Transverse colon (tissue), 4 donors: ENCODE results near the gene CRYGN. TPM values are rescaled to one million over a fixed set of nuclear protein-coding genes. Genes with fewer than 3 reads are reported as not detected.

Source experiments
- DNase-seq: peaks from one replicate; pipeline ENCODE4 v3.0.0-alpha.2; 2019
- H3K27ac ChIP-seq, 4 donors: fragments of 200-600 bp; sonication (generic); 2 replicates each; pipeline ENCODE4 v1.5.1; 2016 to 2018; ENCODE audit warnings: inconsistent platforms in 4 of 4
- H3K27me3 ChIP-seq: fragments of 200-600 bp; sonication (generic); 2 replicates; pipeline ENCODE4 v1.5.1; 2017; ENCODE audit warnings: inconsistent platforms
- H3K36me3 ChIP-seq, 4 donors: fragments of 200-600 bp; sonication (generic); 2 replicates each; pipeline ENCODE4 v1.5.1; 2017 to 2019; ENCODE audit warnings: inconsistent platforms in 4 of 4
- H3K4me1 ChIP-seq, 4 donors: fragments of 200-600 bp; sonication (generic); 2 replicates each; pipeline ENCODE4 v1.5.1; 2017 to 2020; ENCODE audit warnings: inconsistent platforms in 4 of 4
- H3K4me3 ChIP-seq, 4 donors: fragments of 200-600 bp; sonication (generic); 1 replicate in 1 of 4; 2 replicates in 3 of 4; pipeline versions ENCODE4 v1.5.1 to v1.6.1; 2017 to 2019; ENCODE audit warnings: inconsistent platforms in 4 of 4
- H3K9me3 ChIP-seq, 2 donors: fragments of 200-600 bp; sonication (generic); 2 replicates each; pipeline ENCODE4 v1.5.1; 2017 to 2019; ENCODE audit warnings: inconsistent platforms in 2 of 2
- CTCF ChIP-seq, 5 experiments: fragments of 200-600 bp in 3 of 5; fragments of 450-650 bp in 2 of 5; sonication (generic) in 3 of 5; IDR thresholded peaks; 1 replicate in 2 of 5; 2 replicates in 3 of 5; pipeline ENCODE4 v1.5.1; 2016 to 2017; ENCODE audit warnings: antibody characterized with exemption in 5 of 5, inconsistent platforms in 3 of 5, mild to moderate bottlenecking in 2 of 5, moderate library complexity in 1 of 5
- EP300 ChIP-seq: sonication (generic); formaldehyde crosslinking; IDR thresholded peaks from one replicate; pipeline ENCODE4 v1.6.1; 2017; ENCODE audit warnings: antibody characterized with exemption, low read depth
- POLR2A ChIP-seq: fragments of 450-650 bp; IDR thresholded peaks from one replicate; pipeline ENCODE4 v1.6.1; 2016; ENCODE audit warnings: antibody characterized with exemption, mild to moderate bottlenecking, moderate library complexity
- POLR2AphosphoS5 ChIP-seq, 3 donors: sonication (generic); formaldehyde crosslinking; IDR thresholded peaks; one replicate each; pipeline ENCODE4 v1.6.1; 2016; ENCODE audit warnings: antibody characterized with exemption in 3 of 3
- WGBS, 2 donors: methylation state at CpG; one replicate each; pipeline ENCODE4 v1.1.5; 2018; ENCODE audit warnings: low coverage in 1 of 2; 5-methylcytosine and 5-hydroxymethylcytosine counted together
- in situ Hi-C, 4 donors: fragments of 200-750 bp; cut with MboI; loops; one replicate each; pipeline versions ENCODE4 v1.15.0 to v1.15.1; 2017; ENCODE audit warnings: low sequenced_read_pairs in 3 of 4, low pct_ligation_motif_present in 1 of 4, low pct_unique_long_range_greater_than_20kb in 1 of 4
- intact Hi-C: fragments of 100-400 bp; cut with DNase I; formaldehyde crosslinking; loops from one replicate; pipeline ENCODE4 v1.15.1; 2023; ENCODE audit warnings: low total_unique reads
- total RNA-seq, 4 donors: library from RNA; depleted of rRNA; stranded (reverse); fragments of >200 nt; gene quantifications; one replicate each; pipeline ENCODE4 v1.1.0, GENCODE V29; 2016

Gene CRYGN
- total RNA-seq, 4 donors from 2014 or later = not detected

- 85 to 93% methylated on average over 3 to 6 of the region's 15 CpGs for WGBS, 2 donors
- TF ChIP-seq POLR2A = no peak
- TF ChIP-seq CTCF (IDR thresholded peaks at IDR 0.05) = no peak
- no peak for TF ChIP-seq POLR2AphosphoS5 (IDR thresholded peaks at IDR 0.05)
- no peak for TF ChIP-seq EP300
- in situ Hi-C loops (no loop called here), intact Hi-C loops (no loop called here)
- Histone ChIP-seq H3K27me3 (peaks cover 24% of the 10 kb centered on the region), H3K36me3 (no peaks in the 10 kb centered on the region), H3K27ac (peak overlapping the region in 3 of 4 donors; percentile 42 to 67 (median 43)), H3K4me3 (no peak overlapping the region), H3K4me1 (peaks cover 8 to 16% (median 12%) of the 10 kb centered on the region in 4 donors), H3K9me3 (no peaks in the 10 kb centered on the region)
- DNase-seq = no peak
Measured at GRCh38 chr7:151435971-151436370, 4.0 kb downstream of the CRYGN start.

GRCh38 chr7:151435103-151435916, 4.6 kb downstream of the CRYGN start:
- no peak for DNase-seq
- Histone ChIP-seq H3K27ac (no peak overlapping the region), H3K4me3 (no peak overlapping the region), H3K9me3 (no peaks in the 10 kb centered on the region), H3K4me1 (peaks cover 5 to 15% (median 9%) of the 10 kb centered on the region in 4 donors), H3K36me3 (no peaks in the 10 kb centered on the region), H3K27me3 (peaks cover 17% of the 10 kb centered on the region)
- in situ Hi-C loops (no loop called here), intact Hi-C loops (no loop called here)
- 85 to 94% methylated on average over 4 to 17 of the region's 20 CpGs for WGBS, 2 donors
- TF ChIP-seq EP300 (no peak), POLR2AphosphoS5 (IDR thresholded peaks at IDR 0.05) (no peak), CTCF (IDR thresholded peaks at IDR 0.05) (no peak), POLR2A (no peak)

GRCh38 chr7:151434549-151434948, 5.4 kb downstream of the CRYGN start:
- DNase-seq = no peak
- Histone ChIP-seq H3K36me3 (no peaks in the 10 kb centered on the region), H3K27ac (no peak overlapping the region), H3K9me3 (no peaks in the 10 kb centered on the region), H3K27me3 (peaks cover 10% of the 10 kb centered on the region), H3K4me1 (peaks cover 2 to 11% (median 6%) of the 10 kb centered on the region in 4 donors), H3K4me3 (no peak overlapping the region)
- intact Hi-C loops = no loop called here
- in situ Hi-C loops = no loop called here
- TF ChIP-seq CTCF (IDR thresholded peaks at IDR 0.05) = no peak
- TF ChIP-seq EP300 = no peak
- no peak for TF ChIP-seq POLR2AphosphoS5 (IDR thresholded peaks at IDR 0.05)
- TF ChIP-seq POLR2A = no peak
- 70 to 78% methylated on average over 4 of the region's 4 CpGs for WGBS, 2 donors

- no peaks in the 10 kb centered on the region for H3K36me3 ChIP-seq
- no peak for TF ChIP-seq CTCF (IDR thresholded peaks at IDR 0.05)
- TF ChIP-seq POLR2AphosphoS5 (IDR thresholded peaks at IDR 0.05) = no peak
- no peak for TF ChIP-seq POLR2A
- no peak for DNase-seq
- peaks cover 3% of the 10 kb centered on the region for H3K27me3 ChIP-seq
- WGBS, 2 donors = 91% methylated on average over 15 of the region's 15 CpGs; no CpG with 5 or more reads in 1 of the 2 donors
- H3K9me3 ChIP-seq = no peaks in the 10 kb centered on the region
- peaks cover 0 to 12% (median 7%) of the 10 kb centered on the region in 4 donors for H3K4me1 ChIP-seq
- intact Hi-C loops = no loop called here
- H3K4me3 ChIP-seq = no peak overlapping the region
- in situ Hi-C loops = no loop called here
- no peak overlapping the region for H3K27ac ChIP-seq
Measured at GRCh38 chr7:151433721-151434400, 6.1 kb downstream of the CRYGN start.
